A549 (cell line): Measurements from ENCODE around the gene PRSS50. TPM values are rescaled to one million over a fixed set of nuclear protein-coding genes. Genes with fewer than 3 reads are reported as not detected.

Source experiments
- ATAC-seq, 2 experiments: fragments of 200-7000 bp in 1 of 2; fragments of >200 bp in 1 of 2; cut with Nextera tagmentation in 1 of 2; cut with Tn5 transposase in 1 of 2; 3 replicates each; pipeline versions ENCODE4 v1.8.0 to v1.9.1; 2018 to 2020; ENCODE audit warnings: mild to moderate bottlenecking in 1 of 2, moderate library complexity in 1 of 2
- CTCF ChIA-PET: fragments of 300-600 bp; sonication (Branson Sonifier 250); formaldehyde crosslinking; extraction: SDS; loops from one replicate; lab custom pipeline; 2021; ENCODE audit warnings: antibody characterized with exemption, inconsistent platforms; lab: Yijun Ruan, JAX
- POLR2A ChIA-PET: fragments of 350-600 bp; formaldehyde crosslinking; extraction: SDS; loops from one replicate; lab custom pipeline; 2021; ENCODE audit warnings: antibody characterized with exemption, inconsistent platforms; lab: Yijun Ruan, JAX
- DNase-seq, 2 experiments: peaks; one replicate each; pipeline versions ENCODE4 v3.0.0 to v3.0.0-alpha.2; 2011 to 2016; ENCODE audit warnings: low read depth in 1 of 2, low spot score in 1 of 2
- FAIRE-seq: peaks from 2 replicates; lab custom pipeline; 2011; peaks lifted over from hg19 to GRCh38; lab: Jason Lieb, UNC
- H3K27ac ChIP-seq, 2 experiments: fragments of >200 bp; sonication (Bioruptor Twin); formaldehyde crosslinking; 3 replicates each; pipeline ENCODE4 v1.5.1; 2016 to 2017
- H3K4me1 ChIP-seq: fragments of >200 bp; sonication (Bioruptor Twin); formaldehyde crosslinking; 3 replicates; pipeline ENCODE4 v1.6.1; 2016
- H3K4me2 ChIP-seq: fragments of >200 bp; sonication (Bioruptor Twin); formaldehyde crosslinking; 3 replicates; pipeline ENCODE4 v1.6.1; 2016
- H3K4me3 ChIP-seq: fragments of >200 bp; sonication (Bioruptor Twin); formaldehyde crosslinking; 3 replicates; pipeline ENCODE4 v1.5.1; 2016
- H3K9me3 ChIP-seq: fragments of >200 bp; sonication (Bioruptor Twin); formaldehyde crosslinking; 3 replicates; pipeline ENCODE4 v1.6.1; 2016
- BHLHE40 ChIP-seq: IDR thresholded peaks from 2 replicates; pipeline ENCODE4 v1.6.1; 2012; ENCODE audit warnings: low read depth, low read length, inconsistent platforms
- CBX2 ChIP-seq: fragments of 200-600 bp; sonication (generic); IDR thresholded peaks from 2 replicates; pipeline ENCODE4 v1.6.1; 2016; ENCODE audit warnings: low read depth, mild to moderate bottlenecking, borderline replicate concordance
- CBX8 ChIP-seq: fragments of 200-600 bp; sonication (generic); IDR thresholded peaks from 2 replicates; pipeline ENCODE4 v1.6.1; 2016
- CEBPB ChIP-seq, 2 experiments: fragments of >200 bp in 1 of 2; sonication (Bioruptor Twin) in 1 of 2; formaldehyde crosslinking in 1 of 2; IDR thresholded peaks; 2 replicates each; pipeline ENCODE4 v1.6.1; 2012 to 2016
- EHMT2 ChIP-seq: fragments of 200-600 bp; sonication (generic); IDR thresholded peaks from 2 replicates; pipeline ENCODE4 v1.6.1; 2016; ENCODE audit warnings: antibody characterized with exemption, low read depth, mild to moderate bottlenecking, moderate library complexity
- GATA3 ChIP-seq: IDR thresholded peaks from 2 replicates; pipeline ENCODE4 v1.6.1; 2012; ENCODE audit warnings: borderline replicate concordance
- HDAC2 ChIP-seq: fragments of 200-600 bp; sonication (generic); IDR thresholded peaks from 2 replicates; pipeline ENCODE4 v1.6.1; 2016
- HEYL ChIP-seq: fragments of 250-450 bp; sonication (Bioruptor Pico); IDR thresholded peaks from 2 replicates; pipeline ENCODE4 v1.8.0; 2021; ENCODE audit warnings: mild to moderate bottlenecking, moderate library complexity
- HOXB13 ChIP-seq: fragments of 250-450 bp; sonication (Bioruptor Pico); IDR thresholded peaks from 2 replicates; pipeline ENCODE4 v1.5.0; 2020; ENCODE audit warnings: low read depth, mild to moderate bottlenecking, moderate library complexity
- HOXB5 ChIP-seq: fragments of 250-450 bp; sonication (Bioruptor Pico); IDR thresholded peaks from 2 replicates; pipeline ENCODE4 v1.5.0; 2020; ENCODE audit warnings: mild to moderate bottlenecking, moderate library complexity
- JUNB ChIP-seq: fragments of >200 bp; sonication (Bioruptor Twin); formaldehyde crosslinking; IDR thresholded peaks from 2 replicates; pipeline ENCODE4 v1.6.1; 2016
- KDM5A ChIP-seq: fragments of 200-600 bp; sonication (generic); IDR thresholded peaks from 2 replicates; pipeline ENCODE4 v1.6.1; 2016; ENCODE audit warnings: antibody characterized with exemption, mild to moderate bottlenecking
- MAFK ChIP-seq: fragments of 450-650 bp; IDR thresholded peaks from 2 replicates; pipeline ENCODE4 v1.6.1; 2014; ENCODE audit not compliant: partially characterized antibody
- MAZ ChIP-seq: fragments of 150-350 bp; IDR thresholded peaks from 2 replicates; pipeline ENCODE4 v1.6.1; 2014; ENCODE audit warnings: antibody characterized with exemption, low read depth, low read length, borderline replicate concordance
- NFE2L2 ChIP-seq: fragments of 150-350 bp; conservative IDR thresholded peaks from 2 replicates; pipeline ENCODE4 v1.6.1; 2014; ENCODE audit warnings: low read length
- NPAS2 ChIP-seq: fragments of 250-450 bp; sonication (Bioruptor Pico); IDR thresholded peaks from 2 replicates; pipeline ENCODE4 v1.8.0; 2022; ENCODE audit warnings: mild to moderate bottlenecking, moderate library complexity, borderline replicate concordance
- NR3C1 ChIP-seq: fragments of >200 bp; sonication (Bioruptor Twin); formaldehyde crosslinking; IDR thresholded peaks from 3 replicates; pipeline ENCODE4 v1.6.1; 2017
- PHF8 ChIP-seq: fragments of 200-600 bp; sonication (generic); IDR thresholded peaks from 2 replicates; pipeline ENCODE4 v1.6.1; 2016; ENCODE audit warnings: low read depth, mild to moderate bottlenecking, antibody characterized with exemption, moderate library complexity, borderline replicate concordance
- POLR2AphosphoS2 ChIP-seq: conservative IDR thresholded peaks from 2 replicates; pipeline ENCODE4 v1.6.1; 2012; ENCODE audit warnings: low read length, improper control_type of control experiment, inconsistent platforms
- RFX5 ChIP-seq: fragments of 450-650 bp; IDR thresholded peaks from 2 replicates; pipeline ENCODE4 v1.7.1; 2014; ENCODE audit warnings: antibody characterized with exemption, mild to moderate bottlenecking, moderate library complexity
- SREBF2 ChIP-seq: fragments of 450-650 bp; IDR thresholded peaks from 2 replicates; pipeline ENCODE4 v1.6.1; 2014; ENCODE audit warnings: mild to moderate bottlenecking, moderate library complexity
- TP53 ChIP-seq: fragments of 250-450 bp; sonication (Bioruptor Pico); IDR thresholded peaks from 2 replicates; pipeline ENCODE4 v1.5.0; 2021; ENCODE audit warnings: mild to moderate bottlenecking, moderate library complexity
- USF2 ChIP-seq: fragments of 450-650 bp; IDR thresholded peaks from 2 replicates; pipeline ENCODE4 v1.6.1; 2014; ENCODE audit warnings: antibody characterized with exemption
- ZFP36 ChIP-seq: fragments of 450-650 bp; IDR thresholded peaks from 2 replicates; pipeline ENCODE4 v1.6.1; 2014; ENCODE audit warnings: borderline replicate concordance; ENCODE audit not compliant: partially characterized antibody
- WGBS: methylation state at CpG from one replicate; pipeline ENCODE4 v1.1.6; 2017; ENCODE audit errors: missing lambda C conversion rate; 5-methylcytosine and 5-hydroxymethylcytosine counted together
- polyA plus RNA-seq, 4 experiments: library from polyadenylated mRNA; depleted of rRNA in 3 of 4; stranded (reverse); fragments of >200 nt; fragmentation: RNase III in 1 of 4; extraction: RNeasy Plus Mini Kit Qiagen cat#74134 plus additional on column Dnase treatment in 1 of 4; gene quantifications; 2 replicates in 3 of 4; 3 replicates in 1 of 4; pipeline ENCODE4 v1.2.3, GENCODE V29; 2011 to 2017
- TF ChIP-seq, protein P1 (sequence below): fragments of >200 bp; sonication (Bioruptor Twin); formaldehyde crosslinking; IDR thresholded peaks from 2 replicates; pipeline ENCODE4 v1.6.1; 2016
- TF ChIP-seq, protein P2 (sequence below): IDR thresholded peaks from 2 replicates; pipeline ENCODE4 v1.6.1; 2012
- TF ChIP-seq, protein P3 (sequence below): IDR thresholded peaks from 2 replicates; pipeline ENCODE4 v1.6.1; 2012

Gene PRSS50
- polyA plus RNA-seq, 2 of the 4 experiments (the other 2 are of a cell fraction), result not detected

DNA sequence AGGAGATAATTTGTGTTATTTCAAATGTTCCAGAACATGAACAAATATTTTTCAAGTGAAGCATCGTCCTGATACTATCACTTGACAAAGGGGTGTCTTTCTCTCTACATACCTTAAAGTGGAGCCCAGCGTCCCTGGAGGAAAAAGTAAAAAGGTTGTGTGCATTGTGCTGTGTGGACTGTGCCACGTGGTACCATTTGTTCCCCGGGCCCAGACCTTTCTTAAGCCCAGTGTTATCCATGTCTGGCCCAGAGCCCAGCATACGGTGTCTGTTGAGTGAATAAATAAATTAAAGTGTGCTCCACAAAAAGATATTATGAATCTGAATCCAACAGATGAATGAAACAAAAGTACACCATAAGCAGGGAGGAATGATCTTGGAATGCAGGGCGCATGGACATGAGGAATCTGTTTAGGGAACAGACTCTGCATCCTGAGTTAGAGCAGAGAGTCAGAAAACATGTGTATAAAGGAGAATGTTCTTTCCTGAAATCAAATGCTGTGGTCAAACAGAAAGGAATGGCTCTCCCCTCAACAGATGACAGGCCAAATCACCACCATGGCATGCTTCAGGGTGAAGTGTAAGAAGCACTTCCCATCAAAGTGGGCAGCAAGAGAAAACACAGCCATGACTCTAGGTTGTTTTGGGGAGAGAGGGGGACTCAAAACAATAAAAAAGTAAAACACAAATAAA, 8.1 kb upstream of the PRSS50 start:
- POLR2A ChIA-PET, result no interaction called here
- Histone ChIP-seq H3K4me1 (no peaks in the 10 kb centered on the region), H3K27ac (no peak overlapping the region), H3K4me3 (no peak overlapping the region), H3K9me3 (no peaks in the 10 kb centered on the region), H3K4me2 (no peak overlapping the region)
- ATAC-seq (no peak), DNase-seq (no peak), FAIRE-seq (no peak)
- CTCF ChIA-PET, result interaction anchor here (1.4 kb wide), 1 partner anchor 134 kb away, joined by 3 read pairs; no protein-coding TSS in a partner anchor
- TF ChIP-seq POLR2AphosphoS2 (no peak), NR3C1 (no peak), HOXB5 (no peak), HOXB13 (CRISPR knock-in tag) (no peak), HDAC2 (no peak)
- TF ChIP-seq, protein P1, sequence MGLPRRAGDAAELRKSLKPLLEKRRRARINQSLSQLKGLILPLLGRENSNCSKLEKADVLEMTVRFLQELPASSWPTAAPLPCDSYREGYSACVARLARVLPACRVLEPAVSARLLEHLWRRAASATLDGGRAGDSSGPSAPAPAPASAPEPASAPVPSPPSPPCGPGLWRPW, result no peak
- WGBS, result 43% methylated on average over 6 of the region's 6 CpGs

- Histone ChIP-seq H3K9me3 (no peaks in the 10 kb centered on the region), H3K4me2 (no peak overlapping the region), H3K27ac (no peak overlapping the region), H3K4me3 (no peak overlapping the region), H3K4me1 (no peaks in the 10 kb centered on the region)
- no peak for DNase-seq
- ATAC-seq, result no peak
- TF ChIP-seq TP53 (CRISPR knock-in tag) (no peak), MAZ (no peak), PHF8 (no peak), POLR2AphosphoS2 (no peak), KDM5A (no peak), ZFP36 (no peak), USF2 (no peak), CBX8 (no peak), MAFK (no peak)
- POLR2A ChIA-PET, result no interaction called here
- no peak for FAIRE-seq
- CTCF ChIA-PET, result interaction anchor here (1.4 kb wide), 1 partner anchor 135 kb away, joined by 3 read pairs; no protein-coding TSS in a partner anchor
- 46% methylated on average over 4 of the region's 4 CpGs for WGBS
These were observed 6.8 kb upstream of the PRSS50 start for GRCh38 chr3:46724424-46724823.

DNA sequence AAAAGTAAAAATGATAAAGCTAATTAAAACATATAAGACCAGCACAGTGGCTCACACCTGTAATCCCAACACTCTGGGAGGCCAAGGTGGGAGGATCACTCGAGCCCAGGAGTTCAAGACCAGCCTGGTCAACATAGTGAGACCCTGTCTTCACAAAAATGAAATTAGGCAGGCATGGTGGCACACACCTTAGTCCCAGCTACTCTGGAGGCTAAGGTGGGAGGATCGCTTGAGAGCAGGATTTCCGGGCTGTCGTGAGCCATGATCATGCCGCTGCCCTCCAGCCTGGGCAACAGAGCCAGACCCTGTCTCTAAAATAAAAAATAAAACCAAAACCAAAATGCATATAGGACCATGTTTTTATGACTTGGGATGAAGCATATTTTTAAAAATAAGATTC, 4.8 kb upstream of the PRSS50 start:
- WGBS, result 65% methylated on average over 5 of the region's 5 CpGs
- H3K4me2 ChIP-seq, result no peak overlapping the region
- no peak for ATAC-seq
- DNase-seq, result no peak
- ChIA-PET CTCF (no interaction called here), POLR2A (no interaction called here)
- H3K9me3 ChIP-seq, result no peaks in the 10 kb centered on the region
- no peak for TF ChIP-seq NFE2L2
- TF ChIP-seq NPAS2, result no peak
- FAIRE-seq, result no peak
- H3K27ac ChIP-seq, result no peak overlapping the region
- no peak overlapping the region for H3K4me3 ChIP-seq
- no peaks in the 10 kb centered on the region for H3K4me1 ChIP-seq

DNA sequence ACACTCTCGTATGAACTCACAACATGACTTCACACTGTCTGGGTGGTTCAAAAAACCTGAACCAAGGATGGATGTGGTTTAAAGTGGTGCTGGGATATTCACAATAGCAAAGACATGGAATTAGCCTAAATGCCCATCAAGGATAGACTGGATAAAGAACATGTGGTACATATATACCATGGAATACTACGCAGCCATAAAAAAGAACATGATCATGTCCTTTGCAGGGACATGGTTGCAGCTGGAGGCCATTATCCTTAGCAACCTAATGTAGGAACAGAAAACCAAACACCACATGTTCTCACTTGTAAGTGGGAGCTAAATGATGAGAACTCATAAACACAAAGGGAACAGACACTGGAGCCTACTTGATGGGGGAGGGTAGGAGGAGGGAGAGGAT, 3.3 kb upstream of the PRSS50 start:
- DNase-seq (no peak), FAIRE-seq (no peak), ATAC-seq (no peak)
- ChIA-PET POLR2A (no interaction called here), CTCF (interaction anchor here (2.5 kb wide), 2 partner anchors 13 to 15 kb away, joined by 7 to 12 read pairs; no protein-coding TSS in a partner anchor)
- 92% methylated on average over 2 of the region's 2 CpGs for WGBS
- H3K4me3 ChIP-seq, result no peak overlapping the region
- H3K4me1 ChIP-seq, result no peaks in the 10 kb centered on the region
- H3K4me2 ChIP-seq, result no peak overlapping the region
- H3K27ac ChIP-seq, result no peak overlapping the region
- H3K9me3 ChIP-seq, result no peaks in the 10 kb centered on the region
- TF ChIP-seq SREBF2, result no peak
- no peak for TF ChIP-seq HEYL (CRISPR knock-in tag)
- TF ChIP-seq JUNB, result no peak
- TF ChIP-seq, protein P2, sequence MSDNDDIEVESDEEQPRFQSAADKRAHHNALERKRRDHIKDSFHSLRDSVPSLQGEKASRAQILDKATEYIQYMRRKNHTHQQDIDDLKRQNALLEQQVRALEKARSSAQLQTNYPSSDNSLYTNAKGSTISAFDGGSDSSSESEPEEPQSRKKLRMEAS, result no peak
- TF ChIP-seq CBX2, result no peak
- no peak for TF ChIP-seq BHLHE40
- TF ChIP-seq RFX5, result no peak
- TF ChIP-seq CEBPB (IDR thresholded peaks at IDR 0.05), result no peak
- TF ChIP-seq TP53 (CRISPR knock-in tag), result no peak
- TF ChIP-seq, protein P3, sequence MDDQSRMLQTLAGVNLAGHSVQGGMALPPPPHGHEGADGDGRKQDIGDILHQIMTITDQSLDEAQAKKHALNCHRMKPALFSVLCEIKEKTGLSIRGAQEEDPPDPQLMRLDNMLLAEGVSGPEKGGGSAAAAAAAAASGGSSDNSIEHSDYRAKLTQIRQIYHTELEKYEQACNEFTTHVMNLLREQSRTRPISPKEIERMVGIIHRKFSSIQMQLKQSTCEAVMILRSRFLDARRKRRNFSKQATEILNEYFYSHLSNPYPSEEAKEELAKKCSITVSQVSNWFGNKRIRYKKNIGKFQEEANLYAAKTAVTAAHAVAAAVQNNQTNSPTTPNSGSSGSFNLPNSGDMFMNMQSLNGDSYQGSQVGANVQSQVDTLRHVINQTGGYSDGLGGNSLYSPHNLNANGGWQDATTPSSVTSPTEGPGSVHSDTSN, result no peak
- TF ChIP-seq, protein P1, result no peak
- no peak for TF ChIP-seq GATA3
- TF ChIP-seq NFE2L2, result no peak
- TF ChIP-seq EHMT2, result no peak
